ENCODE data around the gene RNF39. TPM values are rescaled to one million over a fixed set of nuclear protein-coding genes. Genes with fewer than 3 reads are reported as not detected.
A peak's percentile ranks its signal among the peaks of the same experiment; 100 is the strongest.

RNF39 gene
- total and polyA plus RNA-seq, 2 of the 13 experiments (the other 11 are each of a cell fraction or from before 2014, with no cell fraction given), result 0.13 to 1.8 TPM

- TF ChIP-seq ZHX2 (IDR thresholded peaks at IDR 0.05; ENCODE audit: low read depth) (peak; percentile 15; the same call in 1 of the 2 replicates), ZHX2 (CRISPR knock-in tag; IDR thresholded peaks at IDR 0.05; ENCODE audit: borderline replicate concordance) (no peak), STAT5B (CRISPR knock-in tag; IDR thresholded peaks at IDR 0.05) (no peak), ZNF607 (CRISPR knock-in tag; IDR thresholded peaks at IDR 0.05; ENCODE audit: borderline replicate concordance) (no peak), ZFP36L2 (CRISPR knock-in tag; IDR thresholded peaks at IDR 0.05) (no peak), ATF7 (IDR thresholded peaks at IDR 0.05) (no peak), ATF7 (CRISPR knock-in tag; IDR thresholded peaks at IDR 0.05) (peak; percentile 68; the same call in 1 of the 2 replicates), ZNF260 (CRISPR knock-in tag; IDR thresholded peaks at IDR 0.05; ENCODE audit: borderline replicate concordance, low read depth) (no peak), SETDB1 (CRISPR knock-in tag; IDR thresholded peaks at IDR 0.05; ENCODE audit: borderline replicate concordance) (no peak), MED8 (CRISPR knock-in tag; IDR thresholded peaks at IDR 0.05; ENCODE audit: insufficient replicate concordance) (no peak), ZNF7 (CRISPR knock-in tag; IDR thresholded peaks at IDR 0.05) (no peak), ISL2 (CRISPR knock-in tag; IDR thresholded peaks at IDR 0.05) (no peak)
- TF ChIP-seq, protein P1, sequence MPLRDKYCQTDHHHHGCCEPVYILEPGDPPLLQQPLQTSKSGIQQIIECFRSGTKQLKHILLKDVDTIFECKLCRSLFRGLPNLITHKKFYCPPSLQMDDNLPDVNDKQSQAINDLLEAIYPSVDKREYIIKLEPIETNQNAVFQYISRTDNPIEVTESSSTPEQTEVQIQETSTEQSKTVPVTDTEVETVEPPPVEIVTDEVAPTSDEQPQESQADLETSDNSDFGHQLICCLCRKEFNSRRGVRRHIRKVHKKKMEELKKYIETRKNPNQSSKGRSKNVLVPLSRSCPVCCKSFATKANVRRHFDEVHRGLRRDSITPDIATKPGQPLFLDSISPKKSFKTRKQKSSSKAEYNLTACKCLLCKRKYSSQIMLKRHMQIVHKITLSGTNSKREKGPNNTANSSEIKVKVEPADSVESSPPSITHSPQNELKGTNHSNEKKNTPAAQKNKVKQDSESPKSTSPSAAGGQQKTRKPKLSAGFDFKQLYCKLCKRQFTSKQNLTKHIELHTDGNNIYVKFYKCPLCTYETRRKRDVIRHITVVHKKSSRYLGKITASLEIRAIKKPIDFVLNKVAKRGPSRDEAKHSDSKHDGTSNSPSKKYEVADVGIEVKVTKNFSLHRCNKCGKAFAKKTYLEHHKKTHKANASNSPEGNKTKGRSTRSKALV (CRISPR knock-in tag; IDR thresholded peaks at IDR 0.05), result no peak
- TF ChIP-seq, protein P2, sequence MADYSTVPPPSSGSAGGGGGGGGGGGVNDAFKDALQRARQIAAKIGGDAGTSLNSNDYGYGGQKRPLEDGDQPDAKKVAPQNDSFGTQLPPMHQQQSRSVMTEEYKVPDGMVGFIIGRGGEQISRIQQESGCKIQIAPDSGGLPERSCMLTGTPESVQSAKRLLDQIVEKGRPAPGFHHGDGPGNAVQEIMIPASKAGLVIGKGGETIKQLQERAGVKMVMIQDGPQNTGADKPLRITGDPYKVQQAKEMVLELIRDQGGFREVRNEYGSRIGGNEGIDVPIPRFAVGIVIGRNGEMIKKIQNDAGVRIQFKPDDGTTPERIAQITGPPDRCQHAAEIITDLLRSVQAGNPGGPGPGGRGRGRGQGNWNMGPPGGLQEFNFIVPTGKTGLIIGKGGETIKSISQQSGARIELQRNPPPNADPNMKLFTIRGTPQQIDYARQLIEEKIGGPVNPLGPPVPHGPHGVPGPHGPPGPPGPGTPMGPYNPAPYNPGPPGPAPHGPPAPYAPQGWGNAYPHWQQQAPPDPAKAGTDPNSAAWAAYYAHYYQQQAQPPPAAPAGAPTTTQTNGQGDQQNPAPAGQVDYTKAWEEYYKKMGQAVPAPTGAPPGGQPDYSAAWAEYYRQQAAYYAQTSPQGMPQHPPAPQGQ (CRISPR knock-in tag; IDR thresholded peaks at IDR 0.05; ENCODE audit: borderline replicate concordance), result no peak
- TF ChIP-seq, protein P3, sequence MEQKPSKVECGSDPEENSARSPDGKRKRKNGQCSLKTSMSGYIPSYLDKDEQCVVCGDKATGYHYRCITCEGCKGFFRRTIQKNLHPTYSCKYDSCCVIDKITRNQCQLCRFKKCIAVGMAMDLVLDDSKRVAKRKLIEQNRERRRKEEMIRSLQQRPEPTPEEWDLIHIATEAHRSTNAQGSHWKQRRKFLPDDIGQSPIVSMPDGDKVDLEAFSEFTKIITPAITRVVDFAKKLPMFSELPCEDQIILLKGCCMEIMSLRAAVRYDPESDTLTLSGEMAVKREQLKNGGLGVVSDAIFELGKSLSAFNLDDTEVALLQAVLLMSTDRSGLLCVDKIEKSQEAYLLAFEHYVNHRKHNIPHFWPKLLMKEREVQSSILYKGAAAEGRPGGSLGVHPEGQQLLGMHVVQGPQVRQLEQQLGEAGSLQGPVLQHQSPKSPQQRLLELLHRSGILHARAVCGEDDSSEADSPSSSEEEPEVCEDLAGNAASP (CRISPR knock-in tag; IDR thresholded peaks at IDR 0.05; ENCODE audit: borderline replicate concordance), result no peak
- TF ChIP-seq, protein P4, sequence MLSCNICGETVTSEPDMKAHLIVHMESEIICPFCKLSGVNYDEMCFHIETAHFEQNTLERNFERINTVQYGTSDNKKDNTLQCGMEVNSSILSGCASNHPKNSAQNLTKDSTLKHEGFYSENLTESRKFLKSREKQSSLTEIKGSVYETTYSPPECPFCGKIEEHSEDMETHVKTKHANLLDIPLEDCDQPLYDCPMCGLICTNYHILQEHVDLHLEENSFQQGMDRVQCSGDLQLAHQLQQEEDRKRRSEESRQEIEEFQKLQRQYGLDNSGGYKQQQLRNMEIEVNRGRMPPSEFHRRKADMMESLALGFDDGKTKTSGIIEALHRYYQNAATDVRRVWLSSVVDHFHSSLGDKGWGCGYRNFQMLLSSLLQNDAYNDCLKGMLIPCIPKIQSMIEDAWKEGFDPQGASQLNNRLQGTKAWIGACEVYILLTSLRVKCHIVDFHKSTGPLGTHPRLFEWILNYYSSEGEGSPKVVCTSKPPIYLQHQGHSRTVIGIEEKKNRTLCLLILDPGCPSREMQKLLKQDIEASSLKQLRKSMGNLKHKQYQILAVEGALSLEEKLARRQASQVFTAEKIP (CRISPR knock-in tag; IDR thresholded peaks at IDR 0.05; ENCODE audit: borderline replicate concordance), result no peak
Measured at GRCh38 chr6:30091577-30092381, 16.2 kb upstream of the RNF39 start (continued).

Data from HepG2 (cell line).